Endothelial cell of umbilical vein (primary cell): ENCODE results near the gene TNNI3K.

Source experiments
- EZH2 ChIP-seq: IDR thresholded peaks from 2 replicates; pipeline ENCODE4 v1.6.1; 2012; ENCODE audit warnings: borderline replicate concordance, low read depth, mild to moderate bottlenecking, moderate library complexity, low read length, inconsistent platforms; ENCODE audit not compliant: severe bottlenecking
- JUN ChIP-seq: IDR thresholded peaks from 2 replicates; pipeline ENCODE4 v1.6.1; 2011; ENCODE audit warnings: borderline replicate concordance, low read depth; ENCODE audit not compliant: insufficient read length, insufficient read depth
- POLR2A ChIP-seq: IDR thresholded peaks from 2 replicates; pipeline ENCODE4 v1.6.1; 2012; ENCODE audit warnings: low read depth, mild to moderate bottlenecking, control low read depth, low read length
- TF ChIP-seq, protein P1 (sequence below), 2 donors: IDR thresholded peaks; 1 replicate in 1 of 2; 2 replicates in 1 of 2; pipeline ENCODE4 v1.5.1; 2011; ENCODE audit warnings: low read length in 2 of 2, mild to moderate bottlenecking in 2 of 2, moderate library complexity in 2 of 2, control low read depth in 1 of 2, inconsistent platforms in 1 of 2, low read depth in 1 of 2; ENCODE audit not compliant: insufficient read depth in 1 of 2; ENCODE audit errors: extremely low read depth in 1 of 2
- TF ChIP-seq, protein P2 (sequence below): IDR thresholded peaks from 2 replicates; pipeline ENCODE4 v1.6.1; 2011; ENCODE audit not compliant: insufficient read depth, insufficient read length

DNA sequence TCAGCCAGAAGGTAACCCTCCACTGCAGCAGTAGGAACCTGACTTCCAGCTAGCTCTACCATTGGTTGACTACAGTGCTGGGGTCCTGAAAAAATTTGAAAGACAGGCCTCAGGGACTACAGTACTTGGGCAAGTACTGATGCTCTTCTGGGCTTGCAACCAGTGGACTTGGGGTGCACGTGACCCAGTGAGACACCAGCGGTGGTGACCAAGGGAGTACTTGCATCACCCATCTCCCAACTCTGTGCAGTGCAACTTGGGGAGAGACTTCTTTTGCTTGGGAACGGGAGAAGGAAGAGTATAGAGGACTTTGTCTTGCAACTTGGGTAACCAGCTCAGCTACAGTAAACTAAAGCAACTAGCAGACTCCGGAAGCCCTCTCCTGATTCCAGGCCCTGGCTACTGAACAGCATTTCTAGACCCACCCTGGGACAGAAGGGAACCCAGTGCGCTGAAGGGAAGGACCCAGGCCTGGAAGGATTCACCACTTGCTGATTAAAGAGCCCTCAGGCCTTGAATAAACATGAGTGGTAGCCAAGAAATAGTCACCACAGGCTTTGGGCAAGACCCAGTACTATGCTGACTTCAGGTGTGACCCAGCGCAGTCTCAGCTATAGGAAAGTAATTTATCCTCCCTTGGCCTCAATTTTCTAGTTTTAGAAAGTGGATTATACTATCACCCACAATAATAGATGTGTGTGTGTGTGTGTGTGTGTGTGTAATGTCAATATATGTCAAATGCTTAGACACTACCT, 45.6 kb downstream of the TNNI3K start:
- TF ChIP-seq, protein P1, sequence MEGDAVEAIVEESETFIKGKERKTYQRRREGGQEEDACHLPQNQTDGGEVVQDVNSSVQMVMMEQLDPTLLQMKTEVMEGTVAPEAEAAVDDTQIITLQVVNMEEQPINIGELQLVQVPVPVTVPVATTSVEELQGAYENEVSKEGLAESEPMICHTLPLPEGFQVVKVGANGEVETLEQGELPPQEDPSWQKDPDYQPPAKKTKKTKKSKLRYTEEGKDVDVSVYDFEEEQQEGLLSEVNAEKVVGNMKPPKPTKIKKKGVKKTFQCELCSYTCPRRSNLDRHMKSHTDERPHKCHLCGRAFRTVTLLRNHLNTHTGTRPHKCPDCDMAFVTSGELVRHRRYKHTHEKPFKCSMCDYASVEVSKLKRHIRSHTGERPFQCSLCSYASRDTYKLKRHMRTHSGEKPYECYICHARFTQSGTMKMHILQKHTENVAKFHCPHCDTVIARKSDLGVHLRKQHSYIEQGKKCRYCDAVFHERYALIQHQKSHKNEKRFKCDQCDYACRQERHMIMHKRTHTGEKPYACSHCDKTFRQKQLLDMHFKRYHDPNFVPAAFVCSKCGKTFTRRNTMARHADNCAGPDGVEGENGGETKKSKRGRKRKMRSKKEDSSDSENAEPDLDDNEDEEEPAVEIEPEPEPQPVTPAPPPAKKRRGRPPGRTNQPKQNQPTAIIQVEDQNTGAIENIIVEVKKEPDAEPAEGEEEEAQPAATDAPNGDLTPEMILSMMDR (IDR thresholded peaks at IDR 0.05; ENCODE audit: extremely low read depth in 1 of 2, insufficient read depth in 1 of 2, low read depth in 1 of 2, low read length in 2 of 2), result no peak
- TF ChIP-seq, protein P2, sequence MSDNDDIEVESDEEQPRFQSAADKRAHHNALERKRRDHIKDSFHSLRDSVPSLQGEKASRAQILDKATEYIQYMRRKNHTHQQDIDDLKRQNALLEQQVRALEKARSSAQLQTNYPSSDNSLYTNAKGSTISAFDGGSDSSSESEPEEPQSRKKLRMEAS, result no peak
- TF ChIP-seq EZH2 (no peak), POLR2A (no peak), JUN (no peak)
